Lower lobe of right lung (tissue), 2 donors: ENCODE measurements around the gene DVL1. TPM values are rescaled to one million over a fixed set of nuclear protein-coding genes. Genes with fewer than 3 reads are reported as not detected.

Experiments used
- ATAC-seq, 2 donors: fragments of 200-7000 bp; cut with Tn5 transposase; one replicate each; pipeline ENCODE4 v1.9.1; 2020 to 2022; ENCODE audit warnings: mild to moderate bottlenecking in 2 of 2, moderate library complexity in 2 of 2
- DNase-seq: peaks from one replicate; pipeline ENCODE4 v3.0.0-alpha.2; 2020
- H3K27ac ChIP-seq: fragments of 200-600 bp; one replicate; pipeline ENCODE4 v1.8.0; 2022
- H3K27me3 ChIP-seq: fragments of 200-600 bp; one replicate; pipeline ENCODE4 v1.8.0; 2022; ENCODE audit warnings: low read depth
- H3K36me3 ChIP-seq: fragments of 200-600 bp; one replicate; pipeline ENCODE4 v1.8.0; 2022; ENCODE audit warnings: mild to moderate bottlenecking
- H3K4me1 ChIP-seq: fragments of 200-600 bp; one replicate; pipeline ENCODE4 v1.8.0; 2022
- H3K4me3 ChIP-seq: fragments of 200-600 bp; one replicate; pipeline ENCODE4 v1.8.0; 2022; ENCODE audit warnings: mild to moderate bottlenecking
- H3K9me3 ChIP-seq: fragments of 200-600 bp; one replicate; pipeline ENCODE4 v1.8.0; 2022
- intact Hi-C: fragments of 100-400 bp; cut with DNase I; formaldehyde crosslinking; loops from one replicate; pipeline ENCODE4 v1.11.0; 2022
- total RNA-seq: library from RNA; stranded (reverse); fragmentation: NEBNext Ultra II Directional; extraction: Animal tissue kit (Norgen Biotek cat#: 25700); gene quantifications from one replicate; pipeline ENCODE4 v1.2.1, GENCODE V29; 2021
- TF ChIP-seq, protein P1 (sequence below): fragments of 200-600 bp; IDR thresholded peaks from one replicate; pipeline ENCODE4 v1.8.0; 2022; ENCODE audit warnings: antibody characterized with exemption, mild to moderate bottlenecking
- donor health status: DM: no; HTN: yes; CAD: no; lungs with severe emphysema.

The DVL1 gene
- total RNA-seq, 1 donor from 2014 or later = 60.4 TPM

- TF ChIP-seq, protein P1, sequence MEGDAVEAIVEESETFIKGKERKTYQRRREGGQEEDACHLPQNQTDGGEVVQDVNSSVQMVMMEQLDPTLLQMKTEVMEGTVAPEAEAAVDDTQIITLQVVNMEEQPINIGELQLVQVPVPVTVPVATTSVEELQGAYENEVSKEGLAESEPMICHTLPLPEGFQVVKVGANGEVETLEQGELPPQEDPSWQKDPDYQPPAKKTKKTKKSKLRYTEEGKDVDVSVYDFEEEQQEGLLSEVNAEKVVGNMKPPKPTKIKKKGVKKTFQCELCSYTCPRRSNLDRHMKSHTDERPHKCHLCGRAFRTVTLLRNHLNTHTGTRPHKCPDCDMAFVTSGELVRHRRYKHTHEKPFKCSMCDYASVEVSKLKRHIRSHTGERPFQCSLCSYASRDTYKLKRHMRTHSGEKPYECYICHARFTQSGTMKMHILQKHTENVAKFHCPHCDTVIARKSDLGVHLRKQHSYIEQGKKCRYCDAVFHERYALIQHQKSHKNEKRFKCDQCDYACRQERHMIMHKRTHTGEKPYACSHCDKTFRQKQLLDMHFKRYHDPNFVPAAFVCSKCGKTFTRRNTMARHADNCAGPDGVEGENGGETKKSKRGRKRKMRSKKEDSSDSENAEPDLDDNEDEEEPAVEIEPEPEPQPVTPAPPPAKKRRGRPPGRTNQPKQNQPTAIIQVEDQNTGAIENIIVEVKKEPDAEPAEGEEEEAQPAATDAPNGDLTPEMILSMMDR = no peak
- H3K9me3 ChIP-seq = no peaks in the 10 kb centered on the region
- no peaks in the 10 kb centered on the region for H3K27me3 ChIP-seq
- H3K36me3 ChIP-seq = peaks cover 46% of the 10 kb centered on the region
- intact Hi-C loops = no loop called here
- H3K27ac ChIP-seq = no peak overlapping the region
- peaks cover 49% of the 10 kb centered on the region for H3K4me1 ChIP-seq
- no peak overlapping the region for H3K4me3 ChIP-seq
- no peak for ATAC-seq
- no peak for DNase-seq
Measured at GRCh38 chr1:1321477-1321876, 27.7 kb downstream of the DVL1 start.

DNA sequence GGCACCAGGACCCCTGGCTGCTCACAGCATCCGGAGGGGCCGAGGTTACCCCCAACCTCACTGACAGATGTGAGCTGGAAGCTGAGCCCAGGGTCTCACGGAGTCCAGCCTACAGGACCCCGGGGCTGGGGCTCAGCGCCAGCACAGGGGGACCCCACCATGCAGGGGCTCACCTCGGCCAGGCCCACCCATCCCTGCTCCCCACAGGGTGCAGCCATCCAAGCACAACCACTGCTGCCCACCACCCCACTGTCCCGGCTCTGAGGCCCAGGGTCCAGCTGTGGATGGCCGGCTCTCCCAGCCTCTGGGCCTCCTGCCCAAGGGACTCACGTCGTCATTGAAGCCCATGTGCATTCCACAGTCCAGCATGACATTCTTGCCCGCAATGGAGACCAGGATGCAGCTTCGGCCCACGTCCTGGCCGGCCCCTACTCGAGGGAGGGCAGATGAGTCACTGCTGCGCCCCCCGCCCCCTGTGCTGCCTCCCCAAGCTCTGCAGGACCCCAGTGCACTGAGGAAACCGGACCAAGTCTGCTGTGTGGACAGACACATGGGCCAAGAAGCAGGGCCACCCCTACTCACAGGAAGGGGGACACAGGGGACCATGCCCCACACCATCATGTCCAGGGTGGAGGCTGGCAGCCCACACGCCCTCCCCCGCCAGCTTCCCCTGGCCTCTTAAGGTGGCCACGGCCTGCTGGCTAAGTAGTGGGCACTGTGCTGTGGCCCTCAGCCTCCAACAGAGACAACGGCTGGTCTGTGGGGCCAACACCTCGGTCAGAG is 28.4 kb downstream of the DVL1 start:
- TF ChIP-seq, protein P1 = no peak
- Histone ChIP-seq H3K27me3 (no peaks in the 10 kb centered on the region), H3K4me1 (peaks cover 43% of the 10 kb centered on the region), H3K36me3 (peaks cover 47% of the 10 kb centered on the region), H3K27ac (no peak overlapping the region), H3K9me3 (no peaks in the 10 kb centered on the region), H3K4me3 (no peak overlapping the region)
- intact Hi-C loops = no loop called here
- ATAC-seq (no peak), DNase-seq (no peak)

DNA sequence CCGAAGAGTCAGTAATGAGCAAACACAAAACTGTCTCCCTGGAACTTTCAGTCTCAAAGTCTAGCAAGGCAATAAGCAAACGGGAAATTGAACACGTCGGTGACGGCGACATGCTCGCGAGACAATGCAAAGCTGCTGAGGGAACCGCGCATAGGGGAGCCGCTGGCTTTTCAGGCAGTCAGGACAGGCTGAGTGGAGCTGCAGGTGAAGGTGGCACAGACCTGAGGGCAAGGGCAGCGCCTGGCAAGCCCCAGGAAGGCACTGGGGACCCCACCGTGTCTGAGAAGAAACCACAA is 29.6 kb downstream of the DVL1 start:
- Histone ChIP-seq H3K9me3 (no peaks in the 10 kb centered on the region), H3K36me3 (peaks cover 55% of the 10 kb centered on the region), H3K27ac (no peak overlapping the region), H3K4me3 (no peak overlapping the region), H3K4me1 (peaks cover 34% of the 10 kb centered on the region), H3K27me3 (no peaks in the 10 kb centered on the region)
- TF ChIP-seq, protein P1 = no peak
- DNase-seq = no peak
- intact Hi-C loops = no loop called here
- no peak for ATAC-seq

DNA sequence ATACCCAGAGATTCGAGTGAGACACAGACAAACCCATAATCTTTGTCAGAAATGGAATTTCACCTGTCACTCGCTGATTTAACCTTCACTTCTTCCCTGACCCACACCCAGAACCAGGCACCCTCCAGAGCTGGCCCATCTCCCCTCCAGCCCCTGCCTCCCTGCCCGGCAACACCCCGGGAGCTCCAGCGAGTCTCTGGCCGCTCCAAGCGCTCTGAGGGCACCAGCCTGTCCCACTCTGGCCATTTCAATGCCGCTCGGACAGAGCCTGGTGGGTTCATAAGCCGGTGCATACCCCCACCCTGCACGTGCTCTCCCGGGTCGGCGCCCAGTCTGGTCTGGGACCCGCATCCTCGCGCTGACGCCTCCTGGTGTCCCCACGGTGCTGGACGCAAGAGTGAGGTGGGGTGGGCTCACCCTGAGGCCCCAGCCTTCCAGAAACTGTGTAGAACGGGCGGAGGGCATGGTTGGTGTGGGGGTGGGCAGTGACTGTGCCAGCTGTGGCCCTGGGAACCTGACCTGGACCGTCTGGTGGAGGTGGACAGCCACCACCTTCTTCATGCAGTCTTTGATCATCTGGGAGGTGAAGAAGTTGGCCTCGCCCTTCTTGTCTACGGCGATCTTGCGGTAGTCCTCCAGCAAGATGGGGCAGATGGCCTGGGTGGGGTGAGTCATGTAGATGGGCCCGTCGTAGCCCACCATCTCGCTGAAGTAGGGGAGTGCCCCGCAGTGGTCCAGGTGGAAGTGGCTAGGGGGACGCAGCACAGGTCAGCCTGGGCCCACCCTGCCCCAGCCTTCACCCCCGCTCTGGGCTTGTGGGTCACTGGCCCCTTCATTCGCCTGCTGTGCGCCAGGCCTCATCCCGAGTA is 30.2 kb downstream of the DVL1 start:
- ATAC-seq = no peak
- Histone ChIP-seq H3K27ac (peak overlapping the region; percentile 73), H3K4me1 (peaks cover 34% of the 10 kb centered on the region), H3K27me3 (no peaks in the 10 kb centered on the region), H3K36me3 (peaks cover 61% of the 10 kb centered on the region), H3K4me3 (no peak overlapping the region), H3K9me3 (no peaks in the 10 kb centered on the region)
- TF ChIP-seq, protein P1 = no peak
- no peak for DNase-seq
- intact Hi-C loops = no loop called here

GRCh38 chr1:1318131-1318652 is 31.0 kb downstream of the DVL1 start:
- TF ChIP-seq, protein P1 = no peak

More at GRCh38 chr1:1318131-1318652, 31.0 kb downstream of the DVL1 start:
- intact Hi-C loops = no loop called here
- peaks cover 30% of the 10 kb centered on the region for H3K4me1 ChIP-seq
- H3K27ac ChIP-seq = peak overlapping the region; percentile 73
- ATAC-seq (peak; percentile 75 to 88), DNase-seq (peak; percentile 87)
- H3K36me3 ChIP-seq = peaks cover 69% of the 10 kb centered on the region
- H3K27me3 ChIP-seq = no peaks in the 10 kb centered on the region
- no peaks in the 10 kb centered on the region for H3K9me3 ChIP-seq
- no peak overlapping the region for H3K4me3 ChIP-seq
